GM18909 (cell line): Measurements from ENCODE around the gene C8A.

Experiments used
- ATAC-seq: cut with Tn5 transposase; IDR thresholded peaks from one replicate; pipeline ENCODE4 v1.9.1; 2021; ENCODE audit warnings: mild to moderate bottlenecking; ENCODE audit not compliant: unreplicated experiment, poor library complexity

C8A gene

DNA sequence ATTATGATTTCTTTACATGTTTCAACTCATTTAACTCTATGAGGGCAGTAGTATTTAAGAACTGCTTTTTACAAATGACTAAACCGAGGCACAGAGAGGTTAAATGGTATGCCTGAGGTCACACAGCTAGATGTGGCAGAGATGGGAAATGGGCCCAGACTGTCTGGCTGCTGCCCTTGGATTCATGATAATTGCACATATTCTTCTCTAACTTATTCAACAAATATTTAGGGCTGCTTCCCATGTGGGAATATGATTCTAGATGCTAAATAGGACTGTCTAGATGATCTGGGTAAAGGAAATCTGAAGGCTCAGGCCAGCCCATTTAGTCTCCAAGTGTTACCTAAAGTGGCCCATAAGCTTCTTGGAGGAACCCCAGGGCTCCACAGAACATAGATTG lies 26.2 kb downstream of the C8A start:
- ATAC-seq: no peak

GRCh38 chr1:56881417-56881816 lies 26.8 kb downstream of the C8A start:
- no peak for ATAC-seq

DNA sequence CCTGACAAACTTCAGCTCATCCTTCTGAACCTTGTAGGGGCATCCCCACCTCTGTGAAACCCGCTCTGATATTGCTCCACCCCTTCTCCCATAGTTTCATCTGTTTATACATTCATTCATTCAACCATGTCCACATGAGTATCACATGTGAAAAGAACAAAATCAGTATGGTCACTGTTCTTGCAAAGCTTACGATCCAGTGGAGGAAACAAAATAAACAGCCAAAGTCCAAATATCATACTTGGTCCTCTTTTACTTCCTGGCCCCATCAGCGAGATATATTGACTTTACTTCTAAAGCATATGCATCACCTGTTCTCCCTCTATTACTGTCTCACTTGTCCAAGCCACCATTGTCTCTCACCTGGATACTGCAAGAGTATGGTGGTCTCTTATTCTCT lies 35.6 kb downstream of the C8A start:
- ATAC-seq: no peak

DNA sequence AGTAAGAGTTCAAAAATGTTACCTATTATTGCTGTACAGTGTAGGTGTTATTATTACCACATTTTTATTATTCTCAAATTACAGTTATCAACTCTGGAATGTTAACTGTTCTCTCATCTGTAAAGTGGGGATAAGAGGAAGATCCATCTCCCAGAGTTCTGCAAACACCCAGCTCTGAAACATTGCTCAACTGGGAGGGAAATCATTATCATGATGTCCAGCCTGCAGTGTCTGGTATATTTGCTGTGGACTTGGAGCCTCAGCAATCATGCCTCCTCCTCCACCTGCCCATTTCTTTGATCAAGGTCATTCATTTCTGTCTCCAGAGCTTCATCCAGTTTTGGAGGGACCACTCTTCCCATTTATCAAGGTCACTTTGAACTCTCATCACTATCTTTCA lies 39.4 kb downstream of the C8A start:
- no peak for ATAC-seq

DNA sequence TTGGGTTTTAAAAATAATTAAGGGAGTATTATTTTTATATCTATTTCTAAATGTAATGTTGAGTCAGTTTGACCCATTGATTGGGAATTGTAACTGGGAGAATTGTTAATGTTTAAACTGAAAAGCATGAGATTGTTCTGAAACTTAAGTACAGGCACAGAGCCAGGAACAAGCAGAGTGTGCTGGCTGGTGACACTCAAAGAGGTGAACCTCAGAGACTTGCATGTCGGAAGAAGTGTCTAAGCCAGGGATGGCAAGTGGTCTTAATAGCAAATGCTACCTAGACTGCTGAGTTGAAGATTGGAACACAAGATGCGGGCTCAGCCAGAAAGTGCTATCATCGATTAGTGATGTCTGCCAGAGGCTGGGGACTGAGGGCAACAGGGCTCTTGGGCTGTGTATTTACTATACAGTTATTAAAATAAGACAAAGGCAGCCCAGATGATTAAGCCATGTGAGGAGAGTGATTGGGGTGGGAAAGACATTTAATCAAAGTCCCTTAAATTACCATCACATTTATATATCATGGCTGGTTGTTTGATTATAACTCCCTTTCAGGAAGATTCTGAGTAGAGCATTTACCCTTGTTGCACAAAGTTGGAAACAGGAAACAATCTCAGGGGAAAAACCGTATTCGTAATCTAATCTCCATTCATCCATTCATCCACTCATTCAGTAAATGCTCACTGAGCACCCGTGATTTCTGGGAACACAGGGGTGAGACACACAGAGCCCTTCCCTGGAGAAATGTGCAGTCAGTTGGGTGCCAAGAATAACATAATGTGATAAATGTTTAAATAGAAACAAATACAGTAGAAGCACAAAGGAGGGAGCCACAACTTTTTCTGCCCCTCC lies 42.8 kb downstream of the C8A start:
- no peak for ATAC-seq

DNA sequence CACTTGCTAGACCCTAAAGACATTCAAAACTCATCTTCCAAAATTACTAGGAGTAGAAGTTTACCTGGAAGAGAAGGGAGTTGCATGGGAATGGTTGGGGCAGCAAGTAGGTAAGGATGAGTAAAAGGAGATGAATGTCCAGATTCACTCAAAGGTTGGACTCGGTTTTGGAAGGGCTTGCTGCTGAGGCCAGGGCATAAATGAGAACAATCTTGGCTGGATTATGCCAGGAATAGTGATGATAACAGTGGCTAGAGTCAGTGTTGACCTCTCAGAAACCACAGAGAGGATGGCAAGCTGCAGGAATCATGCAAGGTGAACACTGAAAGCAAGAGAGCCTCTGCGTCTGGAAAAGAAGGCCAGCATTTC lies 43.4 kb downstream of the C8A start:
- no peak for ATAC-seq

DNA sequence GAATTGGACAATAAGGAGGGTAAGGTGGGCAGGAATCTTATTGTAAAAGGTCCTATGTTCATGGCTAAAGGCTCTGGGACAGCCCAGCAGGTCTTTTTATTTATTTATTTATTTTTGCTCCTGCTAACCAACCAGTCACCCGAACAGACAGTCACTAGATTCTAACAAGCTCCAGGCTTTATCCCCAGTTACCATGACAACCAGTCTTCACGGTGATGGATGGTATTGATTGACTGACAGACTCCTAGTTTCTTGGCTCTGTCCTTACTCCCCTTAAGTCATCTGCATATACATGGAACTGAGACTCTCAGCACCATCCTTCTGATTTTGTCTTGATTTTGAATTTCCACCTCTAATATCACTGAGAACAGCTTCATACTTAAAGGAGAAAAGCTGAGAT lies 44.3 kb downstream of the C8A start:
- no peak for ATAC-seq

- ATAC-seq: no peak
These were observed 47.1 kb downstream of the C8A start for GRCh38 chr1:56901716-56902115.

GRCh38 chr1:56903778-56904177 lies 49.2 kb downstream of the C8A start:
- no peak for ATAC-seq

DNA sequence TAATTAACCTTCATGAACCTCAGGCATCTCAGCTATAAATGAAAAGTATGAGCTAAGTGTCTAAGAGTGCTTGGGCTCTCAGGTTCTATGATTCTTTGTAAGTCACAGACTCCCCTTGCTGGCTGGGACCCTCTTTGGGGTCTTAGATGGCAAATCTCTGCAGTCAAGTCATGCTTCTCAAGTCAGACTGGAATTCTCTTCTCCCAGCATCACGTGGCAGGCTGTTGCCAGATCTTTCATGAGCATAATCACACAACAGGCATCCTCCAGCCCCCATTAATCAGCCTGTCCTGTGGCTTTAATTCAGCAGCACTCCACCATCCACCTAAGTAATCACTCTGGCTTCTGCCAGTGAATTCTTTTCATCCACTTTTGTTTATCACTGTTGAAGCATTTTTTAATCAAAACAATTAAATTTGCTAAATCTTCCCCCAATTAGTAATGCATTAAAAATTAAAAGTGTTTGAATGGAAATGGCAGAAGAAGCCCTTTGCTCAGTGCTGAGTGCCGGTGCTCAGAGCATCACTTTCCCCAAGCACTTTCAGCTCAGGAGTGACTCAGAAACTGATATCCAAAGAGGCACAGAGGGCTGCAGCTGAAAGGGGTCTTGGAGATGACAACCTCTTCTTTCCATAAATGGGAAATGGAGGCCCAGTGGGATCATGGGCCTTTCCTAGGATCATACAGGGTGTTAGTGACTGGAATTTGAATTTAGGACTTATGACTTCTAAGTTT lies 50.2 kb downstream of the C8A start:
- no peak for ATAC-seq

DNA sequence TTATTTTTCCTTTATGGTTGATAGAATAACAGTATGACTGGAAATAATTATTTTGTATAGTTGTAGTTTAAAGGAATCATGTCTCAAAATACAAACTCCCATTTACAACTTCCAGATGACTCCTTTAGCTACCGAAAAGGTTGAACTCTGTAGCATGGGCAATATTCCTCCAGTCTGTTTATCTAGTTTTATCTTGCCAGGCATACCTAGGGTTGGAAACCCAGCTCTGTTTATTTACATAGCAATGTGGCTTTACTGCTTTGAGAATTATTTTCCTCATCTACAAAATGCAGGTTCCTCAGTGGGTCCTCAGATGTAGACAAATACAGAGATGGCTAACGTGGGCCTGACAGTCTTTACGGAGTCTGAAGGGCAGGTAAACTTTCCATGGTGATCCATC lies 51.1 kb downstream of the C8A start:
- ATAC-seq: no peak

DNA sequence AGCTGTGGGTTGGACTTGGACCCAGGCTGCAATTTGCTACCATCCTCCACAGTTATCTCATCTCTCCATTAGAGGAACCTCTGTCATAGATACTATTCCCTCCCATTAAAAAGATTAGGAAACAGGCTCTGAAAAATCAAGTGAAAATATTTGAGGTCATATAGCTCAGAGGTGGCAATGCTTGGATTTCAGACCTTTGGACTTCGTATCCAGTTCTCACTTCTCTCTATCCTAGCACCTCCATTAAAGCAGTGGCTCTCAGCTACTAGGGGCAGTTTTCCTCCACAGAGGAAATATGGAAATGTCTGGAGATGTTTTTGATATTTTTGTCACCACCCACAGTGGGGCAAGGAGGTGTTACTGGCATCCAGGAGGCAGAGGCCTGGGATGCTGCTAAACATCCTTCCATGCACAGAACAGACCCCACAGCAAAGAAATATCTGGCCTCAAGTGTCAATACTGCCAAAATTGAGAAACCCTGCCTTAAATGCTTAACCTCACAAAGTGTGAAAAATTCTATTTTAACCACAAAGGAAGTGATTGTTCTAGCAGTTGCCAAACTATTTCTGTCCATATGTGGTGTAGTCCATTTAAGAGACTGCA lies 54.1 kb downstream of the C8A start:
- ATAC-seq: no peak

DNA sequence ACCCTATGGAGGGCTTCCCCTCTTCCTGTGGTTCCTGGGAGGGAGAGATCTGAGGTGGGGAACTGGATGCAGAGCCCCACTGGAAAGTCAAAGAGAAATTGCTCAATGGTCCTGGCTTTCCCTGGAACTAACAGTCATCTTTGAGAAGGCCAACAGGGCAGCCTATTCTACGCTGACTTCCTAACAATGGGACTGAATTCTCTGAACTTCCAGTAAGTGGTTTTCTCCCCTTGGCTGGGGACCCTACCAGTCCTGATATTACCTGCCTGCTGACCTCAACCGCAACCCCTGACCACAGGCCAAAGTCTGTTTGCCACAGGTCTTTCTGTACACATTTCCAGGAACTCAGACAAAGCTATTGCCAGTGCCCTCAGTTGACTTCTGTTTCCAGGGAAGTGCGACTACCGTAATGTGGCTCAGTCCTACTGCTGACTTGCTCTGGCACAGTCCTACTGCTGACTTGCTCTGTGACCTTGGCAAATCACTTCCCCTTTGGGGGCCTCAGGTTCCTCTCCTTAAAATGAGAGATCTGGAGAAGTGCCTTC lies 55.9 kb downstream of the C8A start:
- ATAC-seq: no peak

- ATAC-seq: no peak
These were observed 56.7 kb downstream of the C8A start for GRCh38 chr1:56911098-56911938.

DNA sequence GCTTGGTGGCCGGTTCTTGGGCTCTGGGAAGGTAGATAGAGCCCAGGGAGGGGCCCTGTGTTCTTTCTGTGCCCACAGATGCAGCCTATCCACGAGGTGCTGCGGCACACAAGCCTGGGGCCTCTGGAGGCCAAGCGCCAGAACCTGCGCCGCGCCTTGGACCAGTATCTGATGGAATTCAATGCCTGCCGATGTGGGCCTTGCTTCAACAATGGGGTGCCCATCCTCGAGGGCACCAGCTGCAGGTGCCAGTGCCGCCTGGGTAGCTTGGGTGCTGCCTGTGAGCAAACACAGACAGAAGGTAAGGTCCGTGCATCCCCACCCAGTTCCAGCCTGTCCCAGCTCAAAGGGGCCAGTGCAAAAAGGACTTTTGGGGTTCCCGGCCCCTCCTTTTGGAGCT lies 57.7 kb downstream of the C8A start:
- no peak for ATAC-seq

GRCh38 chr1:56915960-56916359 lies 61.4 kb downstream of the C8A start:
- no peak for ATAC-seq

GRCh38 chr1:56916630-56917029 lies 62.0 kb downstream of the C8A start:
- ATAC-seq: no peak

- ATAC-seq: no peak
These were observed 62.8 kb downstream of the C8A start for GRCh38 chr1:56917356-56917755.

DNA sequence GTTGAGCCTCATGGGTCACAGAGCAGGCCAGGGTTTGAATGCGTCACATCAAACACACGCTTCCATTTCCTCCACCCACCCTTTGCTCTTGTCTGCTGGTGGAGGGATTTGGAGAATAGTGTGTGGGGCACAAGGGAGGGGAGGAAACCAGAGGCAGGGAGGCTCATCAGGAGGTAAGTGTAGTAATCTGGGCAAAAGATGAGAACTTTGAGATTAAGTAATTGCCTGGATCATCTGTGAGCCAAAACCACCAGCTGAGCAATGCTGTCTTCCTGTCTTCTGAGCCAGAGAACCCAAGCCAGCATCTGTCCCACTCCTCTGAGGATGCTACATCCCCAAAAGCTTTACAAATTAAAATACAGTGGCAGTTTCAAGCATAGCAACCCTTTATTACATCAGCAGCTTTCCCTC lies 66.0 kb downstream of the C8A start:
- ATAC-seq: no peak

- no peak for ATAC-seq
These were observed 66.9 kb downstream of the C8A start for GRCh38 chr1:56921479-56921878.
